HCT116 (cell line): Measurements from ENCODE around the gene VTI1A. TPM values are rescaled to one million over a fixed set of nuclear protein-coding genes. Genes with fewer than 3 reads are reported as not detected.

ENCODE experiments used
- ATAC-seq: fragments of 200-7000 bp; cut with Tn5 transposase; 2 replicates; pipeline ENCODE4 v1.9.1; 2020; ENCODE audit warnings: mild to moderate bottlenecking, moderate library complexity
- BruUV-seq: library from RNA; stranded (reverse); fragments of 400-500 nt; replicated peaks from 2 replicates; lab custom pipeline; 2021; lab: Mats Ljungman, UMichigan
- CTCF ChIA-PET: fragments of 300-600 bp; sonication (Branson Sonifier 250); formaldehyde crosslinking; loops from one replicate; lab custom pipeline; 2021; ENCODE audit warnings: antibody characterized with exemption; lab: Charles Lee
- POLR2A ChIA-PET: fragments of 300-600, 350-600 bp; sonication (Branson Sonifier 250); formaldehyde crosslinking; loops from one replicate; lab custom pipeline; 2021; ENCODE audit warnings: antibody characterized with exemption; lab: Charles Lee
- RAD21 ChIA-PET, 2 experiments: fragments of 300-600 bp; sonication (Branson Sonifier 250); formaldehyde crosslinking; loops; one replicate each; lab custom pipeline; 2023; ENCODE audit warnings: low total read pairs in 2 of 2; ENCODE audit not compliant: uncharacterized antibody in 2 of 2, unreplicated experiment in 2 of 2, low non-redundant PET in 1 of 2; lab: Charles Lee
- DNase-seq: peaks from one replicate; pipeline ENCODE4 v3.0.0-alpha.2; 2010; ENCODE audit warnings: low read depth, low spot score
- H2AFZ ChIP-seq: fragments of 200-600 bp; shearing (Covaris generic), sonication (generic); 2 replicates; pipeline ENCODE4 v1.6.1; 2017; ENCODE audit warnings: low read depth, mixed run types, mixed read lengths, antibody characterized with exemption, low read length; ENCODE audit not compliant: poor library complexity, severe bottlenecking
- H3K27ac ChIP-seq: 2 replicates; pipeline ENCODE4 v1.5.1; 2012; ENCODE audit warnings: low read depth, low read length
- H3K27me3 ChIP-seq: fragments of 200-600 bp; sonication (generic); 2 replicates; pipeline ENCODE4 v1.6.1; 2016; ENCODE audit warnings: mixed run types, low read length, mixed read lengths; ENCODE audit not compliant: insufficient read depth
- H3K36me3 ChIP-seq, 2 experiments: fragments of 200-500 bp in 1 of 2; fragments of 200-600 bp in 1 of 2; sonication (Bioruptor generic) in 1 of 2; sonication (generic) in 1 of 2; 2 replicates each; pipeline versions ENCODE4 v1.5.1 to v1.6.1; 2014 to 2016; ENCODE audit warnings: low read length in 2 of 2, inconsistent platforms in 1 of 2, mixed read lengths in 1 of 2, mixed run types in 1 of 2; ENCODE audit not compliant: insufficient read depth in 2 of 2, control insufficient read depth in 1 of 2
- H3K4me1 ChIP-seq, 2 experiments: fragments of 200-600 bp in 1 of 2; sonication (generic) in 1 of 2; 2 replicates each; pipeline versions ENCODE4 v1.5.1 to v1.6.1; 2012 to 2017; ENCODE audit warnings: low read length in 2 of 2, inconsistent platforms in 1 of 2, mild to moderate bottlenecking in 1 of 2, mixed read lengths in 1 of 2, mixed run types in 1 of 2, moderate library complexity in 1 of 2; ENCODE audit not compliant: insufficient read depth in 2 of 2, control insufficient read depth in 1 of 2
- H3K4me2 ChIP-seq: fragments of 200-600 bp; sonication (generic); 2 replicates; pipeline ENCODE4 v1.6.1; 2017; ENCODE audit warnings: mixed run types, low read length, mixed read lengths
- H3K4me3 ChIP-seq, 2 experiments: fragments of 200-600 bp in 1 of 2; sonication (generic) in 1 of 2; replicated peaks in 1 of 2; 2 replicates each; pipeline ENCODE4 v1.5.1; 2011 to 2016; ENCODE audit warnings: low read length in 2 of 2, control low read depth in 1 of 2, low read depth in 1 of 2, mild to moderate bottlenecking in 1 of 2, mixed read lengths in 1 of 2, mixed run types in 1 of 2
- H3K79me2 ChIP-seq: fragments of 200-600 bp; sonication (generic); 2 replicates; pipeline ENCODE4 v1.6.1; 2017; ENCODE audit warnings: mild to moderate bottlenecking, mixed run types, low read length, moderate library complexity, mixed read lengths; ENCODE audit not compliant: insufficient read depth
- H3K9ac ChIP-seq: fragments of 200-600 bp; sonication (generic); 2 replicates; pipeline ENCODE4 v1.6.1; 2016; ENCODE audit warnings: low read length, mixed read lengths
- H3K9me2 ChIP-seq: fragments of 200-600 bp; sonication (generic), shearing (Covaris generic); 2 replicates; pipeline ENCODE4 v1.6.1; 2017; ENCODE audit warnings: mixed run types, mild to moderate bottlenecking, moderate library complexity; ENCODE audit not compliant: insufficient read depth
- H3K9me3 ChIP-seq, 2 experiments: fragments of 200-500 bp in 1 of 2; fragments of 200-600 bp in 1 of 2; sonication (Bioruptor generic) in 1 of 2; sonication (generic) in 1 of 2; 2 replicates each; pipeline ENCODE4 v1.6.1; 2014 to 2017; ENCODE audit warnings: low read length in 2 of 2, mixed read lengths in 2 of 2, inconsistent platforms in 1 of 2, low read depth in 1 of 2, mild to moderate bottlenecking in 1 of 2, mixed run types in 1 of 2, moderate library complexity in 1 of 2; ENCODE audit not compliant: control insufficient read depth in 1 of 2, insufficient read depth in 1 of 2
- H4K20me1 ChIP-seq: fragments of 200-600 bp; sonication (generic), shearing (Covaris generic); 2 replicates; pipeline ENCODE4 v1.6.1; 2017; ENCODE audit warnings: mixed run types, mild to moderate bottlenecking, moderate library complexity; ENCODE audit not compliant: insufficient read depth
- ATF3 ChIP-seq: IDR thresholded peaks from 2 replicates; pipeline ENCODE4 v1.6.1; 2012
- CBX3 ChIP-seq: IDR thresholded peaks from 2 replicates; pipeline ENCODE4 v1.6.1; 2012; ENCODE audit warnings: low read depth
- CTCF ChIP-seq, 3 experiments: fragments of 200-600 bp in 1 of 3; sonication (generic) in 1 of 3; IDR thresholded peaks in 2 of 3; conservative IDR thresholded peaks in 1 of 3; 2 replicates each; pipeline ENCODE4 v1.5.1; 2012 to 2017; ENCODE audit warnings: low read depth in 2 of 3, low read length in 2 of 3, antibody characterized with exemption in 1 of 3, borderline replicate concordance in 1 of 3, control low read depth in 1 of 3, mild to moderate bottlenecking in 1 of 3, mixed read lengths in 1 of 3, mixed run types in 1 of 3, moderate library complexity in 1 of 3; ENCODE audit not compliant: insufficient read depth in 1 of 3
- EZH2phosphoT487 ChIP-seq: fragments of 200-600 bp; IDR thresholded peaks from 2 replicates; pipeline ENCODE4 v1.6.1; 2018; ENCODE audit warnings: antibody characterized with exemption, borderline replicate concordance
- FOSL1 ChIP-seq: IDR thresholded peaks from 2 replicates; pipeline ENCODE4 v1.6.1; 2012; ENCODE audit warnings: low read depth
- JUND ChIP-seq: IDR thresholded peaks from 2 replicates; pipeline ENCODE4 v1.6.1; 2012
- POLR2A ChIP-seq: IDR thresholded peaks from 2 replicates; pipeline ENCODE4 v1.7.0; 2011; ENCODE audit warnings: borderline replicate concordance; ENCODE audit not compliant: insufficient read depth, insufficient read length; ENCODE audit errors: extremely low read depth
- POLR2AphosphoS5 ChIP-seq: IDR thresholded peaks from 2 replicates; pipeline ENCODE4 v1.6.1; 2011; ENCODE audit warnings: mild to moderate bottlenecking, low read depth, low read length, moderate library complexity
- REST ChIP-seq: IDR thresholded peaks from 2 replicates; pipeline ENCODE4 v1.6.1; 2012; ENCODE audit warnings: low read depth
- SP1 ChIP-seq: IDR thresholded peaks from 2 replicates; pipeline ENCODE4 v1.6.1; 2012; ENCODE audit warnings: low read depth
- SRF ChIP-seq: IDR thresholded peaks from 2 replicates; pipeline ENCODE4 v1.6.1; 2012; ENCODE audit warnings: low read depth
- TCF7L2 ChIP-seq: IDR thresholded peaks from 2 replicates; pipeline ENCODE4 v1.7.0; 2011; ENCODE audit warnings: borderline replicate concordance, inconsistent platforms; ENCODE audit not compliant: insufficient read depth, insufficient read length; ENCODE audit errors: extremely low read depth
- YY1 ChIP-seq: IDR thresholded peaks from 2 replicates; pipeline ENCODE4 v1.6.1; 2011; ENCODE audit warnings: low read length, low read depth, moderate library complexity, mild to moderate bottlenecking; ENCODE audit not compliant: insufficient replicate concordance; ENCODE audit errors: extremely low read depth
- intact Hi-C: fragments of 100-400 bp; cut with micrococcal nuclease; formaldehyde crosslinking; loops from 2 replicates; pipeline ENCODE4 v1.10.0; 2022
- total RNA-seq: library from RNA; stranded (reverse); gene quantifications from one replicate; pipeline ENCODE4 v1.2.1, GENCODE V29; 2021; ENCODE audit not compliant: unreplicated experiment

VTI1A gene
- total RNA-seq, 1 experiment from 2014 or later = 80.7 TPM

- TF ChIP-seq REST (no peak), POLR2AphosphoS5 (no peak)
Measured at GRCh38 chr10:112794201-112794600, 347.2 kb downstream of the VTI1A start (continued).

GRCh38 chr10:112795067-112795466, 348.1 kb downstream of the VTI1A start:
- Histone ChIP-seq H3K4me2 (no peak overlapping the region), H3K79me2 (no peaks in the 10 kb centered on the region), H3K9me2 (no peaks in the 10 kb centered on the region), H3K9me3 (no peaks in the 10 kb centered on the region), H2AFZ (no peak overlapping the region), H3K4me1 (peaks cover 13% of the 10 kb centered on the region in 2 experiments; a peak in 2 of 4 replicates), H3K27me3 (no peaks in the 10 kb centered on the region), H3K9ac (no peak overlapping the region), H3K36me3 (no peaks in the 10 kb centered on the region), H3K4me3 (no peak overlapping the region), H3K27ac (no peak overlapping the region), H4K20me1 (peaks cover 6% of the 10 kb centered on the region; the same call in 1 of the 2 replicates)
- intact Hi-C loops = no loop called here
- TF ChIP-seq SP1 (no peak), SRF (no peak), CTCF (IDR thresholded peaks at IDR 0.05 in 2 of 3, conservative IDR thresholded peaks at IDR 0.05 in 1 of 3; ENCODE audit: borderline replicate concordance in 1 of 3, insufficient read depth in 1 of 3, low read depth in 2 of 3, low read length in 2 of 3) (no peak), YY1 (no peak), ATF3 (no peak), POLR2A (no peak), JUND (no peak), EZH2phosphoT487 (no peak), TCF7L2 (no peak), FOSL1 (no peak), CBX3 (no peak)
- no TSS peak for BruUV-seq
- ChIA-PET RAD21 (no interaction called here), CTCF (no interaction called here), POLR2A (no interaction called here)
- ATAC-seq (no peak), DNase-seq (no peak)
